Adrenal gland (tissue), 12 donors: ENCODE measurements around the gene TMPRSS3. TPM values are rescaled to one million over a fixed set of nuclear protein-coding genes. Genes with fewer than 3 reads are reported as not detected.

ENCODE experiments used
- DNase-seq, 7 donors: peaks; one replicate each; pipeline ENCODE4 v3.0.0-alpha.2; 2019 to 2020
- H3K27ac ChIP-seq, 5 donors: fragments of 200-600 bp; sonication (generic) in 4 of 5; 1 replicate in 3 of 5; 2 replicates in 2 of 5; pipeline versions ENCODE4 v1.5.1 to v1.8.0; 2016 to 2020; ENCODE audit warnings: mild to moderate bottlenecking in 1 of 5
- H3K27me3 ChIP-seq: fragments of 200-600 bp; 2 replicates; pipeline ENCODE4 v1.8.0; 2021
- H3K36me3 ChIP-seq, 2 donors: fragments of 200-600 bp; replicated peaks in 1 of 2; 1 replicate in 1 of 2; 2 replicates in 1 of 2; pipeline versions ENCODE4 v1.5.1 to v1.8.0; 2018 to 2022
- H3K4me1 ChIP-seq, 2 donors: fragments of 200-600 bp; replicated peaks in 1 of 2; 1 replicate in 1 of 2; 2 replicates in 1 of 2; pipeline versions ENCODE4 v1.5.1 to v1.8.0; 2018 to 2021
- H3K4me3 ChIP-seq, 4 donors: fragments of 200-600 bp; sonication (generic) in 3 of 4; one replicate each; pipeline ENCODE4 v1.5.1; 2016 to 2018
- H3K9me3 ChIP-seq, 3 donors: fragments of 200-600 bp; sonication (generic) in 1 of 3; replicated peaks in 1 of 3; 1 replicate in 2 of 3; 2 replicates in 1 of 3; pipeline versions ENCODE4 v1.5.1 to v1.8.0; 2016 to 2021
- POLR2A ChIP-seq, 2 donors: fragments of 450-650 bp; IDR thresholded peaks; one replicate each; pipeline ENCODE4 v1.6.1; 2017; ENCODE audit warnings: antibody characterized with exemption in 2 of 2, mild to moderate bottlenecking in 2 of 2, moderate library complexity in 1 of 2
- WGBS, 4 donors: extraction: QIAGEN DNeasy Blood & Tissue Kit in 2 of 4; methylation state at CpG; one replicate each; pipeline versions ENCODE4 v1.1.5 to v1.1.7; 2013 to 2017; 5-methylcytosine and 5-hydroxymethylcytosine counted together
- intact Hi-C, 2 donors: fragments of 100-400 bp; cut with DNase I; formaldehyde crosslinking; loops; one replicate each; pipeline versions ENCODE4 v1.14.1 to v1.15.0; 2022 to 2023
- polyA plus RNA-seq, 3 donors: library from polyadenylated mRNA; stranded (reverse); fragments of 200-250 nt in 2 of 3; fragments of 350-450 nt in 1 of 3; fragmentation: Illumina TruSeq in 1 of 3; extraction: RNeasy Lipid Tissue Mini Kit (QIAGEN cat#74804) in 1 of 3; gene quantifications; one replicate each; pipeline ENCODE4 v1.2.3, GENCODE V29; 2013 to 2014
- total RNA-seq, 9 donors: library from RNA; depleted of rRNA in 4 of 9; stranded (reverse); fragments of >200 nt in 4 of 9; fragments of 120-200 nt in 1 of 9; fragmentation: NEBNext Ultra II Directional in 1 of 9; extraction: Animal tissue kit (Norgen Biotek cat#: 25700) in 1 of 9; gene quantifications; one replicate each; pipeline versions ENCODE4 v1.1.0 to v1.2.4, GENCODE V29; 2013 to 2023
- TF ChIP-seq, protein P1 (sequence below), 6 experiments: fragments of 450-650 bp in 4 of 6; fragments of 200-600 bp in 2 of 6; sonication (generic) in 1 of 6; IDR thresholded peaks; 1 replicate in 5 of 6; 2 replicates in 1 of 6; pipeline versions ENCODE4 v1.5.1 to v1.8.0; 2016 to 2021; ENCODE audit warnings: antibody characterized with exemption in 6 of 6, mild to moderate bottlenecking in 2 of 6, moderate library complexity in 1 of 6
- donor health status: healthy with polysubstance abuse.
- donor health status: Bipolar disorder and iron deficiency.
- donor health status: DM: yes; HTN: yes; CAD: no.
- donor health status: DM: no; HTN: no; CAD: no.
- donor health status: DM: no; HTN: no; CAD: no.
- donor health status: DM: yes; HTN: yes; CAD: no.

The TMPRSS3 gene
- total and polyA plus RNA-seq, 12 donors = 0.14 to 2.9 (median 0.38) TPM; not detected in 3

DNA sequence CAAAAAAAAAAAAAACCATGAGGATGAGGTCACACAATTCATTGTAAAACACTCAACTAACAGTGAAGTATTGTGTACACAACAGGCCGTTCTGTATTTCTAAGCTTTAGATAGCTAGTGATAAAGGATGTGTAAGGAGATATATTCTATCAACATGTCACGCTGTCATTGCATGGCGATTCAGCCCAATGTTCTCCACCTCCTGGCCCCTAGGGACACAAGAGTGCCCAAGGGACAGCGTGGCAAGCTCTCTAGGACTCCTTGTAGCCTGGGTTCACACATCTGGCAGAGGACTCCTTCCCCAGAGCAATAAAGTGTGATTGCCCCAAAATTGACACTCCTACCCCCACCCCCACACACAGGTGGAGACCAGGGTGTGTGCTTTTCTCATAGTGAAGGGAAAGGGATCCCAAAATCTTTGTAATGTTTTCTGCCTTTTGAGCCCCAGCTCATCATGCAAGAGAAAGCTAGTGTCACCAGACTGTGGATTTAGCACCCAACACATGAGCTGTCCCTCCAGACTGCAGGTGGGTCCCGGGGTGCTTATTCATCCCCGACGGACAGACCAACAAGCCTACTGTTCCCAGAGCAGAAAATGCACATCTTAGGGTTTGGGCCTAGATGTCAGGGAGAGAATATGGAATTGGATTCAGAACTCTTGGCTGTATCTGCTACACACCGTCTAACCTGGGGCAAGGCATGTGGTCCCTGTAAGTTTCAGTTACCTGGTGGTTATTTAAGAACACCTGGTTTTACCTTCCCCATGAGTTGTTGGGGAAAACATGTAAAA is 11.5 kb downstream of the TMPRSS3 start:
- no peak for DNase-seq
- H3K4me3 ChIP-seq = no peak overlapping the region
- H3K27ac ChIP-seq = no peak overlapping the region
- intact Hi-C loops = no loop called here
- WGBS, 4 donors = 78 to 87% (median 82%) methylated on average over 8 of the region's 8 CpGs
- no peaks in the 10 kb centered on the region for H3K4me1 ChIP-seq
- peaks cover 2% of the 10 kb centered on the region for H3K27me3 ChIP-seq
- TF ChIP-seq, protein P1, sequence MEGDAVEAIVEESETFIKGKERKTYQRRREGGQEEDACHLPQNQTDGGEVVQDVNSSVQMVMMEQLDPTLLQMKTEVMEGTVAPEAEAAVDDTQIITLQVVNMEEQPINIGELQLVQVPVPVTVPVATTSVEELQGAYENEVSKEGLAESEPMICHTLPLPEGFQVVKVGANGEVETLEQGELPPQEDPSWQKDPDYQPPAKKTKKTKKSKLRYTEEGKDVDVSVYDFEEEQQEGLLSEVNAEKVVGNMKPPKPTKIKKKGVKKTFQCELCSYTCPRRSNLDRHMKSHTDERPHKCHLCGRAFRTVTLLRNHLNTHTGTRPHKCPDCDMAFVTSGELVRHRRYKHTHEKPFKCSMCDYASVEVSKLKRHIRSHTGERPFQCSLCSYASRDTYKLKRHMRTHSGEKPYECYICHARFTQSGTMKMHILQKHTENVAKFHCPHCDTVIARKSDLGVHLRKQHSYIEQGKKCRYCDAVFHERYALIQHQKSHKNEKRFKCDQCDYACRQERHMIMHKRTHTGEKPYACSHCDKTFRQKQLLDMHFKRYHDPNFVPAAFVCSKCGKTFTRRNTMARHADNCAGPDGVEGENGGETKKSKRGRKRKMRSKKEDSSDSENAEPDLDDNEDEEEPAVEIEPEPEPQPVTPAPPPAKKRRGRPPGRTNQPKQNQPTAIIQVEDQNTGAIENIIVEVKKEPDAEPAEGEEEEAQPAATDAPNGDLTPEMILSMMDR (IDR thresholded peaks at IDR 0.05) = no peak
- TF ChIP-seq POLR2A (IDR thresholded peaks at IDR 0.05) = no peak
- H3K36me3 ChIP-seq = no peaks in the 10 kb centered on the region
- no peaks in the 10 kb centered on the region for H3K9me3 ChIP-seq

DNA sequence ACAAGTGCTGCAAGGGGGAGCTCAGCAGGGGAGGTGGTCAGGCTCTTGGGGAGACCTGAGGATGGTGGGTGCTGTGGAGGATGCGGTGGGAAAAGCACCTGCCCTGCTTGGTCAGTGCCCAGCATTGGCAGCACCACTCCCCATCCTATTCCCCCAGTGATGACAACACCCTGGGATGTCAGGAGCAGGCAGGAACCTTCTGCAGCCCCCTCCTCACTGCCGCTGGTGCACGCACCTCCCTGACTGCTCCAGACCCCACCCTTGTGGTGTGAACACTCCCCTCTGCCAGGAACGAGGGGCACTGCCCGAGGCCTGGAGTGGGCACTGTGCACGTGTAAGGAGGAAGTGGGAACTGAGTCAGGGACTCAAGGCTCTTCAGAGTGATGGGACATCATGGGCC is 12.5 kb downstream of the TMPRSS3 start:
- H3K4me3 ChIP-seq = no peak overlapping the region
- 60 to 90% (median 73%) methylated on average over 2 to 6 of the region's 6 CpGs for WGBS, 4 donors
- intact Hi-C loops = no loop called here
- H3K27ac ChIP-seq = no peak overlapping the region
- peaks cover 2% of the 10 kb centered on the region for H3K27me3 ChIP-seq
- DNase-seq = no peak
- TF ChIP-seq POLR2A (IDR thresholded peaks at IDR 0.05) = no peak
- TF ChIP-seq, protein P1 (IDR thresholded peaks at IDR 0.05) = no peak
- no peaks in the 10 kb centered on the region for H3K36me3 ChIP-seq
- H3K4me1 ChIP-seq = no peaks in the 10 kb centered on the region
- H3K9me3 ChIP-seq = no peaks in the 10 kb centered on the region

DNA sequence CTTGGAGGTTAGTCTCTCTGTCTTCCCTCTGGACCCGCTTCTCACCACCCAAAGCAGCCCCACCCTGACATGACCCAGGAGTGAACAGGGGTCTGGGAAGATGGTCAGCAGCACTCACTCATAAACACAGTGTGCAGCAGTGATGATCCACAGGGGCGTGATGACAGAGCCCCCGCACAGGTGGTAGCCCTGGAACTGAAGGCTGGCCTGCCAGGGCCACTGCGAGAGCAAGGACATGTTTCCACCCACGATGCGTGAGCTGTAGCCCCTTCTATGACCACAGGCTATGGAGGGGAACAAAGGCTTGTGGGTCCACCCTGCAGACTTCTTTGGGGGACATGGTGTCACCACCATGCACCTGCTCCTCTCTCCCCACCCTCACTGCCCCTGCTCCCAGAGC is 12.9 kb downstream of the TMPRSS3 start:
- Histone ChIP-seq H3K27ac (no peak overlapping the region), H3K9me3 (no peaks in the 10 kb centered on the region), H3K4me3 (no peak overlapping the region), H3K4me1 (no peaks in the 10 kb centered on the region), H3K36me3 (no peaks in the 10 kb centered on the region), H3K27me3 (peaks cover 2% of the 10 kb centered on the region)
- DNase-seq = no peak
- TF ChIP-seq, protein P1 (IDR thresholded peaks at IDR 0.05) = no peak
- no peak for TF ChIP-seq POLR2A (IDR thresholded peaks at IDR 0.05)
- intact Hi-C loops = no loop called here
- WGBS, 4 donors = 81 to 85% (median 85%) methylated on average over 6 of the region's 6 CpGs; no CpG with 5 or more reads in 1 of the 4 donors

DNA sequence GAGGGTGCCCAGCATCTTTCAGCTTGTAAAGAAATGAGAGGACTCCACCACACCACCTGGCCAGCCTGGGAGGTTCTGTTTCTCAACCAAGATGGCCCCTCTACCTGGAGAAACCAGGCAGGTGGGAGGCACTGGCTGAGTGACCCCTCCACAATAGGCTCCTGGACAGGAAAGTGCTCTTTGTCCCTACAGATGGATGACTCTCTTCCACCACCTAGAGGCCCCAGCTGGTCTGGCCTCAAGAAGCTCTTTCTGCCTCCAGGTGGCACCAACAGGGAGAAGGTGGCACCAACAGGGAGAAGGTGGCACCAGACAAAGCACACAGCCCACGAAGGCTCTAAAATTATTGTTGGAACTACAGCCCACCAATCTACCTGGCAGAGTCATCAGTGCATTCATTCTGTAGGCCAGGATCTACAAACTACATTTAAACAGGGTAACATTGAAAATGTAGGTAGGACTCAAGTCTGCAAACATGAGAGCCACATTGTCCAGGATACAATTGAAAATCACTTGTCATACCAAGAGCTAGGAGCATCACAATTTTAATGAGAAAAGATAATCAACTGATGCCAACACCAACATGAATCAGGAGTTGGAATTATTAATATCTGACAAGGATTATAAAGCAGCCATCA is 14.4 kb downstream of the TMPRSS3 start:
- H3K4me1 ChIP-seq = no peaks in the 10 kb centered on the region
- no peak overlapping the region for H3K4me3 ChIP-seq
- H3K27me3 ChIP-seq = peaks cover 2% of the 10 kb centered on the region
- H3K9me3 ChIP-seq = no peaks in the 10 kb centered on the region
- intact Hi-C loops = no loop called here
- DNase-seq = peak in 4 of 7 donors; percentile 33 to 59 (median 48)
- TF ChIP-seq, protein P1 (IDR thresholded peaks at IDR 0.05) = peak; percentile 18 to 61 (median 49)
- TF ChIP-seq POLR2A (IDR thresholded peaks at IDR 0.05) = no peak
- no peaks in the 10 kb centered on the region for H3K36me3 ChIP-seq
- no peak overlapping the region for H3K27ac ChIP-seq
- WGBS, 4 donors = 67 to 86% (median 82%) methylated on average over 1 of the region's 1 CpG
